Mammary epithelial cell (primary cell): Measurements from ENCODE around the gene SRGN.

Source experiments
- CTCF ChIP-seq, 2 donors: IDR thresholded peaks in 1 of 2; conservative IDR thresholded peaks in 1 of 2; 2 replicates each; pipeline ENCODE4 v1.5.1; 2011 to 2012; ENCODE audit warnings: inconsistent platforms in 2 of 2, low read length in 2 of 2, mild to moderate bottlenecking in 2 of 2, control low read depth in 1 of 2, low read depth in 1 of 2; ENCODE audit not compliant: insufficient read depth in 1 of 2; ENCODE audit errors: extremely low read depth in 1 of 2
- EZH2 ChIP-seq: IDR thresholded peaks from 2 replicates; pipeline ENCODE4 v1.6.1; 2012; ENCODE audit warnings: low read length, inconsistent platforms, borderline replicate concordance

- TF ChIP-seq CTCF (conservative IDR thresholded peaks at IDR 0.05 in 1 of 2, IDR thresholded peaks at IDR 0.05 in 1 of 2; ENCODE audit: extremely low read depth in 1 of 2, insufficient read depth in 1 of 2, low read depth in 1 of 2, low read length in 2 of 2) (no peak), EZH2 (no peak)
Measured at GRCh38 chr10:69073026-69073425, 14.9 kb upstream of the SRGN start.
